Stimulated activated CD4-positive, alpha-beta T cell treated with anti-CD3 and anti-CD28 coated beads, Interleukin-15, amount 100 ng/mL, for 1 hour (primary cell): Measurements from ENCODE around the gene TEX11.
"Not testable (repeated sequence)": the region's sequence is repeated elsewhere in the genome, so short reads cannot be mapped to it uniquely, and the experiment has no call there.

Source experiments
- DNase-seq, 2 donors: peaks; one replicate each; pipeline ENCODE4 v3.0.0-alpha.2; 2020; ENCODE audit warnings: low read depth in 1 of 2, low spot score in 1 of 2

The TEX11 gene

DNA sequence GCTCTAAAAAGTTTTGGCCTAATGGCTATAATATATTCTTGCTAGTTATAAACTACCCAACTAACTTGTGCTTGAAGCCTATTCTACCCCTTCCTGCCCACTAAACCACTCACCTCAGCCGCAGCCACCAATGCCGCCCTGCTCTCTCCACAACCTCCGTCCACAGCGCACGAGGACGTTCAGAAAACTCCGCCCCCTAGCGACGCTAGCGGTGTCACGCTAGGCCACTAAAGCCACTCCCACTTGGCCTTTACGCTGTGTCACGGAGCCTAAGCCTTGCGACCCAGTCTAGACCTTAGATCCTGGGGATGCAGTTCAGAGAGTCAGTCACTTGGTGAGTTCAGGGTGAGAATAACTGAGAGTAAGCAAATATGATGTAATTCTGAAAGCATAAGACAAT, at the start of gene TEX11:
TEX11 (minus strand) TSS at position 171 of the 400 bp plus-strand sequence. CDS start 922 bp downstream, outside the sequence.
- DNase-seq = no peak

DNA sequence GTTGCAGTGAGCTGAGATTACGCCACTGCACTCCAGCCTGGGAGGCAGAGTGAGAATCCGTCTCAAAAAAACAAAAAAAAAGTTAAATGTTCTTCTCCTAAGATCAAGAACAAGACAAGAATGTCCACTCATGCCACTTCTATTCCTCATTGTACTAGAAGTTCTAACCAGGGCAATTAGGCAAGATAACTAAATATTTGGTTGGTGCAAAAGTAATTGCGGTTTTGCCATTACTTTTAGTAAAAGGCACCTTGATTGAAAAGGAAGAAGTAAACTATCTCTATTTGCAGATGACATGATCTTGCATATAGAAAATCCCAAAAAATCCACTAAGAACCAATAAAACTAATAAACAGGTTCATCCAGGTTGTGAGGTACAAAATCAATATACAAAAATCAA, 46.4 kb upstream of the TEX11 start:
- DNase-seq = no peak

DNA sequence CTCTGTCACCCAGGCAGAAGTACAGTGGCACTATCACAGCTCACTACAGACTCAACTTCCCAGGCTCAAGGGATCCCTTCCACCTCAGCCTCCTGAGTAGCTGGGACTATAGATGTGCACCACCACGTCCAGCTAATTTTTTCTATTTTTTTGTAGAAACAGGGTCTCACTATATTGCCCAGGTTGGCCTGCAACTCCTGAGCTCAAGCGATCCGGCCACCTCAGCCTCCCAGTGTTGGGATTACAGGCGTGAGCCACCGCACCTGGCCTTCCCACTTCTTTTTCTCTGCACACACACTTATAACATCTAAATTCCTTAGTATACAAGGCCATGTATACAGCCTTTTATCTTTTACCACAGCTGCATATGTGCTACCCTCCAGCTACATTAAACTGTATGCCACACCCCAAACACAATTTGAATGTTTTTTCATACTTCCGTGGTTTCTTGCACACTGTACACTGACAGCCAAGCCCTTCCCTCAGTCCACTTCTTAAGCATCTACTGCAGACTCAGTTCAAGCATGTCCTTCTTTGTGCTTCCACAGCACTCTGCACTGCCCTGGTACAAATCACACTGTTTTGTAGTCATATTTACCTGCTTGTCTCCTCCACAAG, 15.9 kb upstream of the TEX11 start:
- no peak for DNase-seq

DNA sequence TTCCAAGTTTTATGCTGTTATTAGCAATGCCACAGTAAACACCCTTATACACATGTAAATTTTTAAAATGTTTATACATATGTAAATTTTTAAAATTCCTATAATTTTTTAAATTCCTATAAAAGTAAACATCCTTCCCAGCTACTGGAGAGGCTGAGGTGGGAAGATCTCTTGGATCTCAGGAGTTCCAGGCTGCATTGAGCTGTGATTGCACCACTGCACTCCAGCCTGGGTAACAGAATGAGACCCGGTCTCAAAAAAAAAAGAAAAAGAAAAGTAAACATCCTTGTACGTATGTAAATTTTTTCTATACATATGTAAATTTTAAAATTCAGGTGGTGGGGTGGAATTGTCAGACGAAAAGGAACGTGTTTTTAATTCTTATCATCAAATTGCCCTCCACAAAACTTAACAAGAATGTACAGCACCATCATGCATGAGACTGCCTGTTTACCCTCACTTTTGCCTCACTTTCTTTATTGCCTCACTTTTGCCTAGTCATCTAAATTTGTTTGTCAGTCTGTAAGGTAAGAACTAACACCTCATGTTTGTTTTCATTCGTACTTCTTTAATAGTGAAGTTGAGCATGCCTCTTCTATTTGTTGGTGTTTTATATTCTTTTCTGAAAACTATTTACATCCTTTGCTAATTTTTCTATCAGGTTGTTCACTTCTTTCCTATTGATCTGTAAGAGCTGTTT, 14.4 kb upstream of the TEX11 start:
- DNase-seq = no peak

DNA sequence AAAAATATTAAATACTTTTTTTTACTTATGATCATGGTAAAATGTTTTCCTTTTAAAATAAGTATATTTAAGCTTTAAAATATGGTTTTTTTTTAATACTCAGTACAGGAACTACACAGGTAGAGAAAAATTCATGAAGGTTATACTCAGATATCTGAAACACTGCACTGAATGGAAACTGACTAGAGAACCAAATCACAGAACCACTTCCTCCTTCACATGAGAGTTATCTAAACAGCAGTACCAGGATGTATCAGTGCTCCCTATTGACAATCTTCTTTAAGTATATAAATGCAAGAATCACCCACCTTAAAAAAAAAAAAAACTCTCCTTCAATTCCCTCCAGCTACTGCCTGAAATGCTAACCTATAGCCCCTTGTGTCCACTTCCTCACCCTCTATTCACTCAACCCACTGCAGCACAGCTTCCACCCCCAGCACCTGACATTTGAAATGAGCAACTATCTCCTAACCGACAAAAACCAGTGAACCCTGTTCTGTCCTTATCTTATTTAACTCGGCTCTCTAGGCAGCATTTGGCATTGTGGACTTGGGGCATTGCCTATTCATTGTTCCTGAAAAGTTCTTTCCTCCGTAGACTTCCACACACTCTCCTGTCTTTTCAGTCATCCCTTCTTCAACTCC, 13.3 kb upstream of the TEX11 start:
- DNase-seq = no peak

DNA sequence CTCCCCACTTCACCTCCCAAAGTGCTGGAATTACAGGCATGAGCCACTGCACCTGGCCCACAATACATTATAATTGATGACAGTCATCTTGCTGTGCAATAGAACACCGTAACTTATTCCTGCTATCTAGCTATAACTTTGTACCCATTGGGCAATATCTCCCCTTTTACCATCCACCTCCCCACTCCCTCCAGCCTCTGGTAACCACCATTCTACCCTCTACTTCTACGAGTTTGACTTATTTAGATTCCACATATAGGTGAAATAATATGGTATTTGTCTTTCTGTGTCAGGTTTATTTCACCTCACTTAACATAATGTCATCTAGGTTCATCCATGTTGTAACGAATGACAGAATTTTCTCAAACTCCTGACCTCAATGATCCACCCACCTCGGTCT, 8.2 kb upstream of the TEX11 start:
- DNase-seq = no peak

DNA sequence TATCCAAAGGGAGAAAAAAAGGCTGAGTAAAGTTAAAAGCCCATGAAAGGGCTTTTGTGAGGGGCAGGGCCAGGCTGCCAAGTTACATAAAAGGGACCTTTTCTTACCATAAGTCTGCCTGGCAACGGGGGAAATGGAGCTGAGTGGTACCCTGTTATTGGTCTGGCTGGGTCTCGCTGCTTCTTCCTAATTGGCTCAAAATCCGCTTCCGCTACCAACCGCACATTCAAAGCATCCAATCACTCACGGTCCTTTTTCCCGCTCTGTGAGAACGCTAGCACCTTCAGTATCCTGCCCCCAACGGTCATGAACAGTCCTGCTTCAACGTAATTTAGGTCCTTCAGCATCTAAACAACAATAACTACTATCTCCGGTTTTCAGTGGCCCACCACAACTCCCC, 611 bp downstream of the TEX11 start:
- DNase-seq = no peak

DNA sequence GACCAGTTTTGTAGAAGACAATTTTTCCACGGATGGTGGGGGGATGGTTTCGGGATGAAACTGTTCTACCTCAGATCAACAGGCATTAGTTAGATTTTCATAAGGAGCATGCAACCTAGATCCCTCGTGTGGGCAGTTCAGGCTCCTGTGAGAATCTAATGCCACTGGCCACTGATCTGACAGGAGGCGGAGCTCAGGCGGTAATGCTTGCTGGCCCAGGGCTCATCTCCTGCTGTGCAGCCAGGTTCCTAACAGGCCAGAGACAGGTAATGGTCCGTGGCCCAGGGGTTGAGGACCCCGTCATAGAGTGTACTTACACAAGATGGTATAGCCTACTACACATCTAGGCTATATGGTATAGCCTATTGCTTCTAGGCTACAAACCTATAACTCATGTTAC, 7.0 kb downstream of the TEX11 start:
- DNase-seq = no peak

DNA sequence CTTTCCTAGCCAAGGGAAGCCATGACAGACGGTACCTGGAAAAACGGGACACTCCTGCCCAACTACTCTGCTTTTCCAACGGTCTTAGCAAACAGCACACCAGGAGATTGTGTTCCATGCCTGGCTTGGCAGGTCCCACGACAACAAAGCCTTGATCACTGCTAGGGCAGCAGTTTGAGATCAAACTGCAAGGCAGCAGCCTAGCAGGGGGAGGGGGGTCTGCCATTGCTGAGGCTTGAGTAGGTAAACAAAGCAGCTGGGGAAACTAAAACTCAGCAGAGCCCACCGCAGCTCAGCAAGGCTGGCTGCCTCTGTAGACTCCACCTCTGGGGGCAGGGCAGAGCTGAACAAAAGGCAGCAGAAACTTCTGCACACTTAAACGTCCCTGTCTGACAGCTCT, 18.1 kb downstream of the TEX11 start:
- not testable (repeated sequence) for DNase-seq

DNA sequence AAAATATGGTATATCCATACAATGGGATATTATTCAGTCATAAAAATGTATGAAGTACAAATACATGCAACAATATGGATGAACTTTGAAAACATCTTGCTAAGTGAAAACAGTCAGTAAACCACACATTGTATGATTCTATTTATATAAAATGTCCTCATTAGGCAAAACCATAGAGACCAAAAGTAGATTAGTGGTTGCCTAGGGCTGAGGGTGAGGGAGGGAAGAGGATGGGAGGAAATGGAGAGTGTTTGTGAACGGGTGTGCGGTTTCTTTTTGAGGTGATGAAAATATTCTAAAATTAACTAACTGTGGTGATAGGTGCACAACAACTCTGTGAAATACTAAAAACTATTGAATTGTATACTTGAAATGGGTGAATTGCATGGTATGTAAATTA, 29.6 kb downstream of the TEX11 start:
- DNase-seq = no peak

DNA sequence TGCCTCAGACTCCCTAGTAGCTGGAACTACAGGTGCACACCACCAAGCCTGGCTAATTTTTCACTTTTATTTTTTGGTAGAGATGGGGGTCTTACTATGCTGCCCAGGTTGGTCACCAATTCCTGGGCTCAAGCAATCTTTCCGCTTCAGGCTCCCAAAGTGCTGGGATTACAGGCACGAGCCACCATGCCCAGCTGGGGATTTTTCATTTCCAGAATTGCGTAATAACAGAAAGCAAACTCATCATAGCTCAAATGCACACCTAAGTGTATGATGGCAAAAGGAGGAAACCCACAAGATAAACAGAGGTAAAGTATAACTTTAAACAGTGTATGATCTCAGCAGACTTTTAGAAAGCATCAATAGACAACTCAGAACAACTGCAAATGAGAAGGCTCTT, 56.2 kb downstream of the TEX11 start:
- no peak for DNase-seq

DNA sequence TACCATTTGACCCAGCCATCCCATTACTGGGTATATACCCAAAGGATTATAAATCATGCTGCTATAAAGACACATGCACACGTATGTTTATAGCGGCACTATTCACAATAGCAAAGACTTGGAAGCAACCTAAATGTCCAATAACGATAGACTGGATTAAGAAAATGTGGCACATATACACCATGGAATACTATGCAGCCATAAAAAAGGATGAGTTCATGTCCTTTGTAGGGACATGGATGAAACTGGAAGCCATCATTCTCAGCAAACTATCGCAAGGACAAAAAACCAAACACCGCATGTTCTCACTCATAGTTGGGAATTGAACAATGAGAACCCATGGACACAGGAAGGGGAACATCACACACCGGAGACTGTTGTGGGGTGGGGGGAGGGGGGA, 64.4 kb downstream of the TEX11 start:
- DNase-seq = not testable (repeated sequence)

DNA sequence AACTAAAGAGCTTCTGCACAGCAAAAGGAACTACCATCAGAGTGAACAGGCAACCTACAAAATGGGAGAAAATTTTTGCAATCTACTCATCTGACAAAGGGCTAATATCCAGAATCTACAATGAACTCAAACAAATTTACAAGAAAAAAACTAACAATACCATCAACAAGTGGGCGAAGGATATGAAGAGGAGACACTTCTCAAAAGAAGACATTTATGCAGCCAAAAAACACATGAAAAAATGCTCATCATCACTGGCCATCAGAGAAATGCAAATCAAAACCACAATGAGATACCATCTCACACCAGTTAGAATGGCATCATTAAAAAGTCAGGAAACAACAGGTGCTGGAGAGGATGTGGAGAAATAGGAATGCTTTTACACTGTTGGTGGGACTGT, 64.9 kb downstream of the TEX11 start:
- not testable (repeated sequence) for DNase-seq

DNA sequence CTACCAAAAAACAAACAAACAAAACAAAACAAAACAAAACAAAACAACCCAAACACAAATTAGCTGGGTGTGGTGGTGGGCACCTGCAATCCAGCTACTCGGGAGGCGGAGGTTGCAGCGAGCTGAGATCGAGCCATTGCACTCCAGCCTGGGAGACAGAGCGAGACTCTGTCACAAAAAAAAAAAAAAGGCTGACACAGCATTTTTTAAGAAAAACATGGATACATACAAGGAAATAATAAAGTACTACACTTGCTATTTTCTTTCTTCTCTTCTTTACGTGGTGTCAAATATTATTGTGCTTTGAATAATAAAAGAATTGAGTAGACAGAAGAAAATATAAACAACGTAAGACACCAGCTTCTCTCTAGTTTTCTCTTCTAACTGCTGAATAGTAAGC, 73.9 kb downstream of the TEX11 start:
- DNase-seq = no peak

DNA sequence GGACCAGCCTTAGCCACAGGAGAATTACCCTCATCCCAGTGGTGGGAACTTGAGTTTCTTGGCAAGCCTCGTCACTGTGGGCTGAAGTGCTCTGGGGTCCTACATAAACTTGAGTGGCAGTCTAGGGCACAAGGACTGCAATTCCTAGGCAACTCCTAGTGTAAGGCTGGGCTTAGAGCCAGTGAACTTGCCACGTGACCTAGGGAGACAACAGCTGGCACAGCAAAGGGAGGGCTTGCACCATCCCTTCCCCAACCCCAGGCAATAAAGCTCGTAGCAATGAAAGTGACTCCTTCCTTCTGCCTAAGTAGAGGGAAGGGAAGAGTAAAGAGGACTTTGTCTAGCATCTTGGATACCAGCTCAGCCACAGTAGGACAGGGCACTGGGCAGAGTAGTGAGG, 81.8 kb downstream of the TEX11 start:
- no peak for DNase-seq

DNA sequence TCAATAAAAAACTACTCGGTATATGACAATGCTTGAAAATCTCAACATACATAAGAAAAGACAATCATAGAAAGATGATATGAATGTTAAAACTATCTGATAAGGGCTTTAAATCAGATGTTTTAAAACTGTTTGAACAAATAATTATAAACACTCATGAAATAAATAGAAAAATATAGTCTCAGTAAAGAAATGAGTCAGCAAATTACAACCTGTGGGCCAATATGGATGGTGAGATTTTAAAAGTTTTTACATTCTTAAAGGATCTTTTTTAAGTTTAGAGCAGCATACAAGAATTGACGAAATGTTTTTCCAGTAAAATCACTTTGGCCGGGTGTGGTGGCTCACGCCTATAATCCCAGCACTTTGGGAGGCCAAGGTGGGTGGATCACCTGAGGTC, 83.1 kb downstream of the TEX11 start:
- DNase-seq = no peak

DNA sequence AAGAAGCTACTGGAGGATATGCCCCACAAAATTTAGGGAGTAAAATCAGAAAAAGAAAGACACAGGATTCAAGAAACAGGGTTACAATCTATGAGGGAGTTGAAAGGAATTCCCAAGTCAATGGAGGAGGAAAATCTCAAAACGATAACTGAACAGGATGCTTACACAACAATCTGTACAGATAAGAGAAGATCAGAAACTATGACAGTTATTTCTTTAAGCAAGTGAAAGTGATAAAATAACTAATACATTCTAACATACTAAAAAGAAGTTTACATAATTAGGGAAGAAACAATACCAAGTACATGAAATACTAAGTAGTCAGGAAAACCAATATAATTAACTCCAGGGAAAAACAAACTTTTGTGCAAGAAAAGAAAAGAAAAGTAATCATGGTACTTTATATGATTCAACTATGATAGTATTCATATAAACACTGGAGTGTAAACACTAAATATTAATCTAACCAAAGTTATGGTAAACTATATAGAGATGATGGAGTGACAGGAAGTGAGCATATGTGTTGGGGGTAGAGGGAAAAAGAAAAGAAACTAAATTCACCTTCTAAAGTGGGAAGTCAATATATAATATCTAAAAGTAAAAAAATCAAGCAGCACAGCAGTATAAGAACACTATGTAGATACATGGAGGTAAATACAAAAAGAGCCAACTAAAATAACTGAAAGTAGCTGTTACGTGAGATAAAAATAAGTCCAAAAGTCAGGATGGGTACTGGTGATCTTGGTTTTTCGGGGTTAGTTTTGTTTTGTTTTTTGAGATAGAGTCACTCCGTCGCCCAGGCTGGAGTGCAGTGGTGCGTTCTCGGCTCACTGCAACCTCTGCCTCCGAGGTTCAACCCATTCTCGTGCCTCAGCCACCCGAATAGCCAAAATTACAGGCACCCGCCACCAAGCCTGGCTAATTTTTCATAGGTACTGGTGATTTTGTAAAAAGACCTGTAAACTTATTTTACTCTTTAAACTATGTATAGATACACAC, 99.3 kb downstream of the TEX11 start:
- no peak for DNase-seq

DNA sequence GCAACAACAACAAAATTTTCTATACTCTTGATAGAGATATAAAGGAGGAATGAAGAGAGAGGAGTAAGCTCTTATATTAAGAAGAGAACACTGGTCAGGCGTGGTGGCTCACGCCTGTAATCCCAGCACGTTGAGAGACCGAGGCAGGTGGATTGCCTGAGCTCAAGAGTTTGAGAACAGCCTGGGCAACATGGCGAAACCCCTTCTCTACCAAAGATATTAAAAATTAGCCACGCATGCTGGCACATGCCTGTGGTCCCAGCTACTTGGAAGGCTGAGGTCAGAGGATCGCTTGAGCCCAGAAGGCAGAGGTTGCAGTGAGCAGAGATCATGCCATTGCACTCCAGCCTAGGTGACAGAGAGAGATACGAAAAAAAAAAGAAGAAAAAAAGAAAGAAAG, 102.4 kb downstream of the TEX11 start:
- no peak for DNase-seq

DNA sequence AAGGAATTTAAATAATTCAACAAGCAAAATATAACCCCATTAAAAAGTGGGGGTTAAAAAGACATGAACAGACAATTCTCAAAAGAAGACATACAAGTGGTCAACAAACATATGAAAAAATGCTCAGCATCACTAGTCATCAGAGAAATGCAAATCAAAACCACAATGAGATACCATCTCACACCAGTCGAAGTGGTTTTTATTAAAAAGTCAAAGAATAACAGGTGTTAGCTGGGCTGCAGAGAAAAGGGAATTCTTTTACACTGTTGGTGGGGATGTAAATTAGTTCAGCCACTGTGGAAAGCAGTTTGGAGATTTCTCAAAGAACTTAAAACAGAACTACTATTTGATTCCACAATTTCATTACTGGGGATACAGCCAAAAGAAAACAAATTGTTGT, 111.8 kb downstream of the TEX11 start:
- not testable (repeated sequence) for DNase-seq

DNA sequence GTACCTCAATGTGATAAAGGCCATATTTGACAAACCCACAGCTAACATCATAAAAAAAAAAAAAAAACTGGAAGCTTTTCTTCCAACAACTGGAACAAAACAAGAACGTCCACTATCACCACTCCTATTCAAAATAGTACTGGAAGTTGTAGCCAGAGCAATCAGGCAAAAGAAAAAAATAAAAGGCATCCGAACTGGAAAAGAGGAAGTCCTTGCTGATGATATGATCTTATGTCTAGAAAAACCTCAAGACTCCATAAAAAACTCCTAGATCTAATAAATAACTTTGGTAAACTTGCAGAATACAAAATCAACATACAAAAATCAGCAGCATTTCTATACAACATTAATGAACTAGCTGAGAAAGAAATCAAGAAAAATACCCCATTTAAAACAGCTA, 134.3 kb downstream of the TEX11 start:
- no peak for DNase-seq

DNA sequence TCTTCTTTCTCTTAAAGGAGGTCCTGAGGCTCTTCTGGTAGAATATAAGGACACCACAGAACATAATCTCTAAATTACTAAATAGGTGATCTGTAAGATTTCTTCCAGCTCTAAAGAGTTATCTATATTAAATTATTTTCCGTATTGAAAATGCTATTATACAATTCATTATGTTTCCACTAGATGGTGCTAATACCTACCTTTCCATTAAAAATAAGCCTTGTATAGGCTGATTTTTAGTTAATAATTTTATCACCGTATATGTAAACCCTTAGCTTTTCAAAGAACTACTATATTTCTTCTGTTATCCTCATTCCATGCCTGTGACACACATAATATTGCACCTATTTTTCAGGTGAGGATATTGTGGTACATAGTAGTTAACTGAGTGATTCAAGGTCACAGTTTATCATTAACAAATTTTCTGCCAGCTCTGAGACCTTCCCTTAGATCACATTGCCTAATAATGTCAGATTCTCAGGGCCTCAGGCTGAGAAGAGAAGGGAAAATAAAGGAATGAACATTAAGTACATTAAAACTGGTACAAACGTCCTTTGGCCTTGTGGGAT, 138.8 kb downstream of the TEX11 start:
- no peak for DNase-seq
